A549 (cell line): ENCODE data around the gene PBX1.

ENCODE experiments used
- TF ChIP-seq, protein P1 (sequence below): fragments of >200 bp; sonication (Bioruptor Twin); formaldehyde crosslinking; IDR thresholded peaks from 3 replicates; pipeline ENCODE4 v1.5.1; 2016
- TF ChIP-seq, protein P2 (sequence below): fragments of 200-600 bp; sonication (generic); IDR thresholded peaks from 2 replicates; pipeline ENCODE4 v1.6.1; 2016; ENCODE audit warnings: antibody characterized with exemption, mild to moderate bottlenecking, moderate library complexity

DNA sequence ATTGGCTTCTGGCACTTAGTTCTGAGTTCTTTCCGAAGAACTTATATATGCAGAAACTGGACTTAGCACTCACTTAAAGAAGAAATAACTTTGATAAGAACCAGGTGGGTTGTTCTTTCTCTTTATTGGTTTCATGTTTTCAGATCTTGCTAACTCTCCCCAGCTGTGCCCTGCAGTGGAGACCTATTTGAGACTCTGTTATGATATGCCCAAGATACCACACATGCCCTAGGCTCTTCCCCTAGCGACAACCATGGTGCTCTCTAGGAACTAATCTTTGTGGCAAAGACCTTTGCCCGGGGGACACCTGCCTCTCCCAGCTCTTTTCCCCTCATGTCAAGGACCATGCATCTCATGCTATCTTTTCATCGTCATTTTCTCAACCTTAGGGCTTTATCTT, 128.8 kb downstream of the PBX1 start:
- TF ChIP-seq, protein P1, sequence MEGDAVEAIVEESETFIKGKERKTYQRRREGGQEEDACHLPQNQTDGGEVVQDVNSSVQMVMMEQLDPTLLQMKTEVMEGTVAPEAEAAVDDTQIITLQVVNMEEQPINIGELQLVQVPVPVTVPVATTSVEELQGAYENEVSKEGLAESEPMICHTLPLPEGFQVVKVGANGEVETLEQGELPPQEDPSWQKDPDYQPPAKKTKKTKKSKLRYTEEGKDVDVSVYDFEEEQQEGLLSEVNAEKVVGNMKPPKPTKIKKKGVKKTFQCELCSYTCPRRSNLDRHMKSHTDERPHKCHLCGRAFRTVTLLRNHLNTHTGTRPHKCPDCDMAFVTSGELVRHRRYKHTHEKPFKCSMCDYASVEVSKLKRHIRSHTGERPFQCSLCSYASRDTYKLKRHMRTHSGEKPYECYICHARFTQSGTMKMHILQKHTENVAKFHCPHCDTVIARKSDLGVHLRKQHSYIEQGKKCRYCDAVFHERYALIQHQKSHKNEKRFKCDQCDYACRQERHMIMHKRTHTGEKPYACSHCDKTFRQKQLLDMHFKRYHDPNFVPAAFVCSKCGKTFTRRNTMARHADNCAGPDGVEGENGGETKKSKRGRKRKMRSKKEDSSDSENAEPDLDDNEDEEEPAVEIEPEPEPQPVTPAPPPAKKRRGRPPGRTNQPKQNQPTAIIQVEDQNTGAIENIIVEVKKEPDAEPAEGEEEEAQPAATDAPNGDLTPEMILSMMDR: no peak
- TF ChIP-seq, protein P2, sequence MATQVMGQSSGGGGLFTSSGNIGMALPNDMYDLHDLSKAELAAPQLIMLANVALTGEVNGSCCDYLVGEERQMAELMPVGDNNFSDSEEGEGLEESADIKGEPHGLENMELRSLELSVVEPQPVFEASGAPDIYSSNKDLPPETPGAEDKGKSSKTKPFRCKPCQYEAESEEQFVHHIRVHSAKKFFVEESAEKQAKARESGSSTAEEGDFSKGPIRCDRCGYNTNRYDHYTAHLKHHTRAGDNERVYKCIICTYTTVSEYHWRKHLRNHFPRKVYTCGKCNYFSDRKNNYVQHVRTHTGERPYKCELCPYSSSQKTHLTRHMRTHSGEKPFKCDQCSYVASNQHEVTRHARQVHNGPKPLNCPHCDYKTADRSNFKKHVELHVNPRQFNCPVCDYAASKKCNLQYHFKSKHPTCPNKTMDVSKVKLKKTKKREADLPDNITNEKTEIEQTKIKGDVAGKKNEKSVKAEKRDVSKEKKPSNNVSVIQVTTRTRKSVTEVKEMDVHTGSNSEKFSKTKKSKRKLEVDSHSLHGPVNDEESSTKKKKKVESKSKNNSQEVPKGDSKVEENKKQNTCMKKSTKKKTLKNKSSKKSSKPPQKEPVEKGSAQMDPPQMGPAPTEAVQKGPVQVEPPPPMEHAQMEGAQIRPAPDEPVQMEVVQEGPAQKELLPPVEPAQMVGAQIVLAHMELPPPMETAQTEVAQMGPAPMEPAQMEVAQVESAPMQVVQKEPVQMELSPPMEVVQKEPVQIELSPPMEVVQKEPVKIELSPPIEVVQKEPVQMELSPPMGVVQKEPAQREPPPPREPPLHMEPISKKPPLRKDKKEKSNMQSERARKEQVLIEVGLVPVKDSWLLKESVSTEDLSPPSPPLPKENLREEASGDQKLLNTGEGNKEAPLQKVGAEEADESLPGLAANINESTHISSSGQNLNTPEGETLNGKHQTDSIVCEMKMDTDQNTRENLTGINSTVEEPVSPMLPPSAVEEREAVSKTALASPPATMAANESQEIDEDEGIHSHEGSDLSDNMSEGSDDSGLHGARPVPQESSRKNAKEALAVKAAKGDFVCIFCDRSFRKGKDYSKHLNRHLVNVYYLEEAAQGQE: no peak
